IMR-90 (cell line): ENCODE measurements around the gene TAGLN. TPM values are rescaled to one million over a fixed set of nuclear protein-coding genes. Genes with fewer than 3 reads are reported as not detected.

Experiments used
- ATAC-seq: fragments of 200-7000 bp; cut with Tn5 transposase; 2 replicates; pipeline ENCODE4 v1.9.1; 2020; ENCODE audit warnings: low read depth, mild to moderate bottlenecking, moderate library complexity
- BruUV-seq: library from RNA; stranded (reverse); fragments of 400-500 nt; replicated peaks from 2 replicates; lab custom pipeline; 2021; lab: Mats Ljungman, UMichigan
- CTCF ChIA-PET: fragments of 300-600 bp; formaldehyde crosslinking; extraction: SDS; loops from one replicate; lab custom pipeline; 2021; ENCODE audit warnings: antibody characterized with exemption; lab: Yijun Ruan, JAX
- POLR2A ChIA-PET: fragments of 300-600 bp; sonication (Branson Sonifier 250); formaldehyde crosslinking; loops from one replicate; lab custom pipeline; 2022; ENCODE audit warnings: antibody characterized with exemption; ENCODE audit not compliant: unreplicated experiment; lab: Charles Lee
- DNase-seq: peaks from one replicate; pipeline ENCODE4 v3.0.0; 2013
- H2AFZ ChIP-seq: replicated peaks from 2 replicates; pipeline ENCODE3; 2013; ENCODE audit warnings: low read length, mild to moderate bottlenecking; ENCODE audit not compliant: poor library complexity
- H2AK5ac ChIP-seq: 2 replicates; pipeline ENCODE4 v1.6.1; 2013; ENCODE audit warnings: low read depth, low read length, inconsistent platforms
- H2AK9ac ChIP-seq: replicated peaks from 2 replicates; pipeline ENCODE3; 2013; ENCODE audit warnings: mild to moderate bottlenecking, low read depth, low read length, moderate library complexity; ENCODE audit not compliant: poor library complexity
- H2BK120ac ChIP-seq: 2 replicates; pipeline ENCODE4 v1.6.1; 2013; ENCODE audit warnings: low read depth, low read length, inconsistent platforms
- H2BK15ac ChIP-seq: 3 replicates; pipeline ENCODE4 v1.6.1; 2013; ENCODE audit warnings: low read depth, low read length, inconsistent platforms
- H2BK20ac ChIP-seq: 2 replicates; pipeline ENCODE4 v1.6.1; 2013; ENCODE audit warnings: low read depth, mild to moderate bottlenecking, inconsistent platforms, low read length, moderate library complexity
- H2BK5ac ChIP-seq: 2 replicates; pipeline ENCODE4 v1.6.1; 2013; ENCODE audit warnings: mild to moderate bottlenecking, low read depth, low read length, inconsistent platforms; ENCODE audit not compliant: poor library complexity, severe bottlenecking
- H3K14ac ChIP-seq: replicated peaks from 2 replicates; pipeline ENCODE4 v1.6.1; 2013; ENCODE audit warnings: low read depth, low read length, inconsistent platforms
- H3K18ac ChIP-seq: 2 replicates; pipeline ENCODE4 v1.6.1; 2013; ENCODE audit warnings: low read depth, low read length, control low read depth
- H3K23ac ChIP-seq: 2 replicates; pipeline ENCODE4 v1.6.1; 2013; ENCODE audit warnings: low read depth, low read length, inconsistent platforms
- H3K27ac ChIP-seq: 2 replicates; pipeline ENCODE4 v1.5.1; 2013; ENCODE audit warnings: mild to moderate bottlenecking, control low read depth, low read length; ENCODE audit not compliant: insufficient read depth
- H3K27me3 ChIP-seq: 2 replicates; pipeline ENCODE4 v1.6.1; 2013; ENCODE audit warnings: low read length; ENCODE audit not compliant: control insufficient read depth, insufficient read depth
- H3K36me3 ChIP-seq: 2 replicates; pipeline ENCODE4 v1.6.1; 2013; ENCODE audit warnings: low read length, mixed read lengths; ENCODE audit not compliant: control insufficient read depth, insufficient read depth
- H3K4ac ChIP-seq: 2 replicates; pipeline ENCODE4 v1.6.1; 2013; ENCODE audit warnings: low read depth, low read length, inconsistent platforms
- H3K4me1 ChIP-seq: 2 replicates; pipeline ENCODE4 v1.6.1; 2013; ENCODE audit warnings: low read length, mixed read lengths; ENCODE audit not compliant: control insufficient read depth, insufficient read depth
- H3K4me2 ChIP-seq: 2 replicates; pipeline ENCODE4 v1.6.1; 2013; ENCODE audit warnings: low read depth, mild to moderate bottlenecking, control low read depth, low read length, moderate library complexity
- H3K4me3 ChIP-seq: 2 replicates; pipeline ENCODE4 v1.5.1; 2013; ENCODE audit warnings: low read depth, mild to moderate bottlenecking, control low read depth, low read length, moderate library complexity; ENCODE audit not compliant: insufficient read depth
- H3K56ac ChIP-seq: 2 replicates; pipeline ENCODE4 v1.6.1; 2013; ENCODE audit warnings: low read length, inconsistent platforms; ENCODE audit not compliant: insufficient read depth; ENCODE audit errors: extremely low read depth
- H3K79me1 ChIP-seq, 2 experiments: 2 replicates each; pipeline ENCODE4 v1.6.1; 2013; ENCODE audit warnings: low read length in 2 of 2, inconsistent platforms in 1 of 2, low read depth in 1 of 2
- H3K9ac ChIP-seq: 2 replicates; pipeline ENCODE4 v1.6.1; 2013; ENCODE audit warnings: low read depth, low read length, control low read depth
- H3K9me1 ChIP-seq: 2 replicates; pipeline ENCODE4 v1.6.1; 2013; ENCODE audit warnings: low read length, inconsistent platforms; ENCODE audit not compliant: insufficient read depth
- H3K9me3 ChIP-seq: 2 replicates; pipeline ENCODE4 v1.6.1; 2013; ENCODE audit warnings: low read length; ENCODE audit not compliant: control insufficient read depth, insufficient read depth
- H4K20me1 ChIP-seq: 2 replicates; pipeline ENCODE4 v1.6.1; 2013; ENCODE audit warnings: low read length, inconsistent platforms; ENCODE audit not compliant: insufficient read depth
- H4K5ac ChIP-seq: 2 replicates; pipeline ENCODE4 v1.6.1; 2013; ENCODE audit warnings: mild to moderate bottlenecking, low read depth, low read length, control low read depth
- H4K8ac ChIP-seq, 2 experiments: 2 replicates each; pipeline ENCODE4 v1.6.1; 2013; ENCODE audit warnings: low read depth in 2 of 2, low read length in 2 of 2, control low read depth in 1 of 2, inconsistent platforms in 1 of 2
- H4K91ac ChIP-seq: 2 replicates; pipeline ENCODE4 v1.6.1; 2013; ENCODE audit warnings: low read depth, low read length, inconsistent platforms; ENCODE audit not compliant: insufficient read depth
- BHLHE40 ChIP-seq: fragments of 150-350 bp; IDR thresholded peaks from 2 replicates; pipeline ENCODE4 v1.6.1; 2016; ENCODE audit warnings: mild to moderate bottlenecking, low read depth, low read length
- CEBPB ChIP-seq: IDR thresholded peaks from 2 replicates; pipeline ENCODE4 v1.6.1; 2012; ENCODE audit warnings: low read depth, low read length, improper control_type of control experiment
- CHD1 ChIP-seq: IDR thresholded peaks from 2 replicates; pipeline ENCODE4 v1.6.1; 2012; ENCODE audit warnings: low read depth, low read length, improper control_type of control experiment
- ELK1 ChIP-seq: fragments of 150-350 bp; IDR thresholded peaks from 2 replicates; pipeline ENCODE4 v1.6.1; 2016; ENCODE audit warnings: low read depth, mild to moderate bottlenecking, low read length, moderate library complexity, borderline replicate concordance
- FOS ChIP-seq: fragments of 150-350 bp; IDR thresholded peaks from 2 replicates; pipeline ENCODE4 v1.6.1; 2016; ENCODE audit warnings: low read depth, low read length
- MAFK ChIP-seq: IDR thresholded peaks from 2 replicates; pipeline ENCODE4 v1.6.1; 2012; ENCODE audit warnings: low read depth, low read length, improper control_type of control experiment
- MAZ ChIP-seq: IDR thresholded peaks from 2 replicates; pipeline ENCODE4 v1.6.1; 2012; ENCODE audit warnings: low read depth, mild to moderate bottlenecking, low read length, improper control_type of control experiment, moderate library complexity, borderline replicate concordance
- MXI1 ChIP-seq: IDR thresholded peaks from 2 replicates; pipeline ENCODE4 v1.6.1; 2012; ENCODE audit warnings: low read depth, mild to moderate bottlenecking, low read length, moderate library complexity, borderline replicate concordance
- NFE2L2 ChIP-seq: fragments of 150-350 bp; IDR thresholded peaks from 2 replicates; pipeline ENCODE4 v1.6.1; 2016; ENCODE audit warnings: low read depth, mild to moderate bottlenecking, low read length
- POLR2A ChIP-seq: IDR thresholded peaks from 2 replicates; pipeline ENCODE4 v1.6.1; 2012; ENCODE audit warnings: mild to moderate bottlenecking, low read depth, low read length
- RAD21 ChIP-seq: IDR thresholded peaks from 2 replicates; pipeline ENCODE4 v1.6.1; 2012; ENCODE audit warnings: low read length, improper control_type of control experiment
- RCOR1 ChIP-seq: IDR thresholded peaks from 2 replicates; pipeline ENCODE4 v1.6.1; 2012; ENCODE audit warnings: mild to moderate bottlenecking, low read length, improper control_type of control experiment; ENCODE audit not compliant: insufficient replicate concordance
- RFX5 ChIP-seq: IDR thresholded peaks from 2 replicates; pipeline ENCODE4 v1.8.0; 2012; ENCODE audit warnings: low read depth, mild to moderate bottlenecking, low read length, moderate library complexity
- SMC3 ChIP-seq: fragments of 150-350 bp; IDR thresholded peaks from 2 replicates; pipeline ENCODE4 v1.6.1; 2016; ENCODE audit warnings: low read depth, mild to moderate bottlenecking, antibody characterized with exemption, low read length, moderate library complexity
- WGBS, 2 experiments: methylation state at CpG; one replicate each; pipeline versions ENCODE4 v1.1.5 to v1.1.7; 2013; ENCODE audit warnings: missing lambda C conversion rate in 2 of 2; ENCODE audit not compliant: insufficient read length in 1 of 2; ENCODE audit errors: extremely low coverage in 2 of 2; 5-methylcytosine and 5-hydroxymethylcytosine counted together
- dilution Hi-C: fragments of 300-500 bp; cut with HindIII; formaldehyde crosslinking; loops from one replicate; pipeline ENCODE4 v1.14.3; 2018; ENCODE audit warnings: low sequenced_read_pairs; ENCODE audit not compliant: unreplicated experiment
- in situ Hi-C: fragments of 300-500 bp; cut with MboI; formaldehyde crosslinking; loops from 3 replicates; pipeline ENCODE4 v1.14.3; 2019; ENCODE audit warnings: low sequenced_read_pairs, inconsistent platforms, mixed read lengths
- intact Hi-C: fragments of 100-400 bp; cut with micrococcal nuclease; formaldehyde crosslinking; loops from 2 replicates; pipeline ENCODE4 v1.10.0; 2022
- polyA plus RNA-seq, 3 experiments: library from polyadenylated mRNA; depleted of rRNA; stranded (reverse); fragments of >200 nt; gene quantifications; 2 replicates each; pipeline ENCODE4 v1.2.3, GENCODE V29; 2012; ENCODE audit warnings: low replicate concordance in 1 of 3
- total RNA-seq: library from RNA; depleted of rRNA; stranded (reverse); fragments of >200 nt; gene quantifications from 2 replicates; pipeline ENCODE4 v1.2.3, GENCODE V29; 2012
- TF ChIP-seq, protein P1 (sequence below): conservative IDR thresholded peaks from 2 replicates; pipeline ENCODE4 v1.5.1; 2012; ENCODE audit warnings: mild to moderate bottlenecking, low read depth, low read length, improper control_type of control experiment
- TF ChIP-seq, protein P2 (sequence below): fragments of 150-350 bp; IDR thresholded peaks from 2 replicates; pipeline ENCODE4 v1.6.1; 2017; ENCODE audit warnings: mild to moderate bottlenecking, antibody characterized with exemption, low read length, low read depth

Gene TAGLN
- total and polyA plus RNA-seq, 2 of the 4 experiments (the other 2 are of a cell fraction), result 2,558 to 3,760 TPM

- BruUV-seq, result no TSS peak
- ChIA-PET POLR2A (no interaction called here), CTCF (no interaction called here)
- Histone ChIP-seq H4K20me1 (no peaks in the 10 kb centered on the region), H4K91ac (no peak overlapping the region), H3K14ac (no peak overlapping the region), H3K4me3 (no peak overlapping the region), H3K9me1 (peaks cover 4% of the 10 kb centered on the region; the same call in 1 of the 2 replicates), H2BK5ac (no peak overlapping the region), H3K79me1 (peaks cover 0 to 9% of the 10 kb centered on the region in 2 experiments; a peak in 2 of 4 replicates), H2AFZ (no peak overlapping the region), H3K9ac (no peak overlapping the region), H2BK120ac (no peak overlapping the region), H3K9me3 (no peaks in the 10 kb centered on the region), H2BK15ac (no peak overlapping the region), H3K18ac (no peak overlapping the region), H2AK5ac (no peak overlapping the region), H4K5ac (no peak overlapping the region), H3K56ac (no peak overlapping the region), H4K8ac (no peak overlapping the region), H2AK9ac (peak overlapping the region; percentile 42), H3K36me3 (peaks cover 61% of the 10 kb centered on the region), H3K27me3 (no peaks in the 10 kb centered on the region), H3K4me1 (peaks cover under 1% of the 10 kb centered on the region; the same call in 1 of the 2 replicates), H3K4ac (no peak overlapping the region), H3K27ac (no peak overlapping the region), H2BK20ac (no peak overlapping the region), H3K23ac (no peak overlapping the region), H3K4me2 (no peak overlapping the region)
- in situ Hi-C loops, result no loop called here
- no peak for ATAC-seq
- TF ChIP-seq ELK1, result no peak
- TF ChIP-seq MXI1, result no peak
- TF ChIP-seq, protein P1, sequence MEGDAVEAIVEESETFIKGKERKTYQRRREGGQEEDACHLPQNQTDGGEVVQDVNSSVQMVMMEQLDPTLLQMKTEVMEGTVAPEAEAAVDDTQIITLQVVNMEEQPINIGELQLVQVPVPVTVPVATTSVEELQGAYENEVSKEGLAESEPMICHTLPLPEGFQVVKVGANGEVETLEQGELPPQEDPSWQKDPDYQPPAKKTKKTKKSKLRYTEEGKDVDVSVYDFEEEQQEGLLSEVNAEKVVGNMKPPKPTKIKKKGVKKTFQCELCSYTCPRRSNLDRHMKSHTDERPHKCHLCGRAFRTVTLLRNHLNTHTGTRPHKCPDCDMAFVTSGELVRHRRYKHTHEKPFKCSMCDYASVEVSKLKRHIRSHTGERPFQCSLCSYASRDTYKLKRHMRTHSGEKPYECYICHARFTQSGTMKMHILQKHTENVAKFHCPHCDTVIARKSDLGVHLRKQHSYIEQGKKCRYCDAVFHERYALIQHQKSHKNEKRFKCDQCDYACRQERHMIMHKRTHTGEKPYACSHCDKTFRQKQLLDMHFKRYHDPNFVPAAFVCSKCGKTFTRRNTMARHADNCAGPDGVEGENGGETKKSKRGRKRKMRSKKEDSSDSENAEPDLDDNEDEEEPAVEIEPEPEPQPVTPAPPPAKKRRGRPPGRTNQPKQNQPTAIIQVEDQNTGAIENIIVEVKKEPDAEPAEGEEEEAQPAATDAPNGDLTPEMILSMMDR, result no peak
- no peak for TF ChIP-seq SMC3
- TF ChIP-seq BHLHE40, result no peak
- no peak for TF ChIP-seq FOS
- TF ChIP-seq RFX5, result no peak
- no peak for TF ChIP-seq POLR2A
- TF ChIP-seq RCOR1, result no peak
- TF ChIP-seq RAD21, result no peak
- no peak for TF ChIP-seq CHD1
- TF ChIP-seq, protein P2, sequence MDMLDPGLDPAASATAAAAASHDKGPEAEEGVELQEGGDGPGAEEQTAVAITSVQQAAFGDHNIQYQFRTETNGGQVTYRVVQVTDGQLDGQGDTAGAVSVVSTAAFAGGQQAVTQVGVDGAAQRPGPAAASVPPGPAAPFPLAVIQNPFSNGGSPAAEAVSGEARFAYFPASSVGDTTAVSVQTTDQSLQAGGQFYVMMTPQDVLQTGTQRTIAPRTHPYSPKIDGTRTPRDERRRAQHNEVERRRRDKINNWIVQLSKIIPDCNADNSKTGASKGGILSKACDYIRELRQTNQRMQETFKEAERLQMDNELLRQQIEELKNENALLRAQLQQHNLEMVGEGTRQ, result no peak
- no peak for TF ChIP-seq MAFK
- no peak for TF ChIP-seq MAZ
- no peak for TF ChIP-seq NFE2L2
- TF ChIP-seq CEBPB, result no peak
- DNase-seq, result no peak
- WGBS, 2 experiments, result no CpG with 5 or more reads among the region's 17 CpGs
- dilution Hi-C loops, result no loop called here
- intact Hi-C loops, result no loop called here
Observed at GRCh38 chr11:117192401-117192875, 6.7 kb upstream of the TAGLN start.
